NCI-H82 (cell line): ENCODE measurements around the gene SHC4.
A peak's percentile ranks its signal among the peaks of the same experiment; 100 is the strongest.
"Not testable (repeated sequence)": the region's sequence is repeated elsewhere in the genome, so short reads cannot be mapped to it uniquely, and the experiment has no call there.

Source experiments
- DNase-seq: peaks from one replicate; lab custom pipeline; 2025; lab: John Stamatoyannopoulos, UW

SHC4 gene

GRCh38 chr15:48883699-48884098 is 80.0 kb downstream of the SHC4 start:
- DNase-seq = no peak

GRCh38 chr15:48880070-48880634 is 83.6 kb downstream of the SHC4 start:
- DNase-seq = peak; percentile 53

- DNase-seq = peak; percentile 95
Measured at GRCh38 chr15:48877630-48878595, 85.8 kb downstream of the SHC4 start, which contains the start of gene EID1. Gene EID1, plus strand, starts transcription at chr15:48878134. Its CDS starts 43 bp downstream, at chr15:48878177.

- DNase-seq = no peak
Measured at GRCh38 chr15:48876057-48876456, 87.7 kb downstream of the SHC4 start.

GRCh38 chr15:48875241-48875960 is 88.3 kb downstream of the SHC4 start:
- no peak for DNase-seq

- no peak for DNase-seq
Measured at GRCh38 chr15:48872632-48873031, 91.1 kb downstream of the SHC4 start.

- DNase-seq = no peak
Measured at GRCh38 chr15:48871542-48871941, 92.2 kb downstream of the SHC4 start.

- peak; percentile 43 for DNase-seq
Measured at GRCh38 chr15:48869966-48870365, 93.8 kb downstream of the SHC4 start.

- DNase-seq = peak; percentile 50
Measured at GRCh38 chr15:48868536-48868935, 95.2 kb downstream of the SHC4 start.

GRCh38 chr15:48868023-48868422 is 95.7 kb downstream of the SHC4 start:
- DNase-seq = no peak

- DNase-seq = no peak
Measured at GRCh38 chr15:48866141-48866563, 97.6 kb downstream of the SHC4 start.

GRCh38 chr15:48865370-48866079 is 98.2 kb downstream of the SHC4 start:
- DNase-seq = peak; percentile 31

- no peak for DNase-seq
Measured at GRCh38 chr15:48862705-48863104, 101.0 kb downstream of the SHC4 start.

GRCh38 chr15:48861813-48862431 is 101.8 kb downstream of the SHC4 start:
- DNase-seq = peak; percentile 84

GRCh38 chr15:48859426-48859825 is 104.3 kb downstream of the SHC4 start:
- DNase-seq = no peak

GRCh38 chr15:48858401-48858800 is 105.3 kb downstream of the SHC4 start:
- DNase-seq = peak; percentile 63

GRCh38 chr15:48856942-48857341 is 106.8 kb downstream of the SHC4 start:
- DNase-seq = peak; percentile 21

GRCh38 chr15:48855501-48856440 is 107.9 kb downstream of the SHC4 start:
- DNase-seq = peak; percentile 61

GRCh38 chr15:48854434-48854833 is 109.3 kb downstream of the SHC4 start:
- not testable (repeated sequence) for DNase-seq

GRCh38 chr15:48851956-48852355 is 111.8 kb downstream of the SHC4 start:
- no peak for DNase-seq
